GM18498 (cell line): ENCODE results near the gene CCDC196.
"Not testable (repeated sequence)": the region's sequence is repeated elsewhere in the genome, so short reads cannot be mapped to it uniquely, and the experiment has no call there.

Source experiments
- ATAC-seq: cut with Tn5 transposase; IDR thresholded peaks from one replicate; pipeline ENCODE4 v1.9.1; 2021; ENCODE audit warnings: mild to moderate bottlenecking, moderate library complexity; ENCODE audit not compliant: unreplicated experiment

The CCDC196 gene

GRCh38 chr14:66545751-66546150 lies 59.6 kb downstream of the CCDC196 start:
- not testable (repeated sequence) for ATAC-seq
